Keratinocyte (primary cell): ENCODE results near the gene MFSD6L. TPM values are rescaled to one million over a fixed set of nuclear protein-coding genes. Genes with fewer than 3 reads are reported as not detected.

Experiments used
- DNase-seq: peaks from one replicate; pipeline ENCODE4 v3.0.0-alpha.2; 2011; ENCODE audit warnings: low read depth, missing footprints, low spot score
- FAIRE-seq: peaks from 2 replicates; lab custom pipeline; 2011; peaks lifted over from hg19 to GRCh38; lab: Jason Lieb, UNC
- H2AFZ ChIP-seq: 2 replicates; pipeline ENCODE4 v1.6.0; 2012; ENCODE audit warnings: low read length, control low read depth, inconsistent platforms; ENCODE audit not compliant: control insufficient read depth
- H3K27ac ChIP-seq: 2 replicates; pipeline ENCODE4 v1.5.1; 2011; ENCODE audit warnings: low read length; ENCODE audit not compliant: control insufficient read depth, insufficient read depth
- H3K27me3 ChIP-seq: 3 replicates; pipeline ENCODE4 v1.6.0; 2011; ENCODE audit warnings: low read length; ENCODE audit not compliant: control insufficient read depth, insufficient read depth; ENCODE audit errors: extremely low read depth
- H3K36me3 ChIP-seq, 2 experiments: 2 replicates in 1 of 2; 3 replicates in 1 of 2; pipeline ENCODE4 v1.5.1; 2011; ENCODE audit warnings: low read length in 2 of 2, mild to moderate bottlenecking in 1 of 2; ENCODE audit not compliant: control insufficient read depth in 2 of 2, insufficient read depth in 2 of 2; ENCODE audit errors: extremely low read depth in 1 of 2
- H3K4me1 ChIP-seq: 3 replicates; pipeline ENCODE4 v1.5.1; 2011; ENCODE audit warnings: low read length; ENCODE audit not compliant: control insufficient read depth, insufficient read depth; ENCODE audit errors: extremely low read depth
- H3K4me2 ChIP-seq: 3 replicates; pipeline ENCODE4 v1.6.0; 2011; ENCODE audit warnings: low read depth, low read length; ENCODE audit not compliant: control insufficient read depth, insufficient read depth; ENCODE audit errors: extremely low read depth
- H3K4me3 ChIP-seq, 3 experiments: fragments of 200-600 bp in 1 of 3; sonication (generic) in 1 of 3; 2 replicates in 2 of 3; 3 replicates in 1 of 3; pipeline ENCODE4 v1.5.1; 2011 to 2016; ENCODE audit warnings: low read length in 3 of 3, mild to moderate bottlenecking in 3 of 3, control low read depth in 2 of 3, inconsistent platforms in 1 of 3, low read depth in 1 of 3, mixed read lengths in 1 of 3, mixed run types in 1 of 3, moderate library complexity in 1 of 3; ENCODE audit not compliant: control insufficient read depth in 2 of 3, insufficient read depth in 2 of 3; ENCODE audit errors: extremely low read depth in 1 of 3
- H3K79me2 ChIP-seq: 2 replicates; pipeline ENCODE4 v1.6.0; 2012; ENCODE audit warnings: low read length; ENCODE audit not compliant: control insufficient read depth, insufficient read depth
- H3K9ac ChIP-seq: 3 replicates; pipeline ENCODE4 v1.6.0; 2011; ENCODE audit warnings: low read length; ENCODE audit not compliant: control insufficient read depth, insufficient read depth; ENCODE audit errors: extremely low read depth
- H3K9me1 ChIP-seq: 3 replicates; pipeline ENCODE4 v1.6.0; 2011; ENCODE audit warnings: low read length; ENCODE audit not compliant: control insufficient read depth, insufficient read depth; ENCODE audit errors: extremely low read depth
- H3K9me3 ChIP-seq: 2 replicates; pipeline ENCODE4 v1.5.1; 2012; ENCODE audit warnings: low read depth, low read length; ENCODE audit not compliant: control insufficient read depth
- H4K20me1 ChIP-seq: 3 replicates; pipeline ENCODE4 v1.6.0; 2011; ENCODE audit warnings: low read length; ENCODE audit not compliant: control insufficient read depth, insufficient read depth; ENCODE audit errors: extremely low read depth
- EZH2 ChIP-seq: IDR thresholded peaks from one replicate; pipeline ENCODE4 v1.6.1; 2012; ENCODE audit warnings: inconsistent platforms, mild to moderate bottlenecking, low read length, moderate library complexity
- dilution Hi-C: fragments of 300-500 bp; cut with MboI; formaldehyde crosslinking; loops from one replicate; pipeline ENCODE4 v1.7.0; 2020; ENCODE audit warnings: low sequenced_read_pairs; ENCODE audit not compliant: extremely low pct_ligation_motif_present
- polyA plus RNA-seq, 5 experiments: library from polyadenylated mRNA; depleted of rRNA in 3 of 5; stranded (reverse) in 3 of 5; stranded (forward) in 1 of 5; unstranded in 1 of 5; fragments of >200 nt; gene quantifications; 1 replicate in 1 of 5; 2 replicates in 3 of 5; 3 replicates in 1 of 5; pipeline versions ENCODE4 v1.2.1 to v1.2.3, GENCODE V29; 2011 to 2012; ENCODE audit warnings: missing spikeins in 2 of 5, low read depth in 1 of 5, low replicate concordance in 1 of 5
- TF ChIP-seq, protein P1 (sequence below), 3 experiments: IDR thresholded peaks in 1 of 3; conservative IDR thresholded peaks in 1 of 3; optimal IDR thresholded peaks in 1 of 3; 2 replicates in 2 of 3; 3 replicates in 1 of 3; pipeline versions ENCODE3 to v1.5.1; 2011; ENCODE audit warnings: low read length in 3 of 3, mild to moderate bottlenecking in 3 of 3, moderate library complexity in 2 of 3, control low read depth in 1 of 3, inconsistent platforms in 1 of 3; ENCODE audit not compliant: insufficient read depth in 2 of 3; ENCODE audit errors: extremely low read depth in 1 of 3

MFSD6L gene
- polyA plus RNA-seq, 1 donor (not counting 4 experiments of a cell fraction or from before 2014, with no cell fraction given), result not detected

- dilution Hi-C loops, result no loop called here
- Histone ChIP-seq H2AFZ (no peak overlapping the region), H3K4me3 (no peak overlapping the region), H3K27me3 (no peaks in the 10 kb centered on the region), H4K20me1 (no peaks in the 10 kb centered on the region), H3K4me2 (no peak overlapping the region), H3K36me3 (no peaks in the 10 kb centered on the region), H3K27ac (no peak overlapping the region), H3K79me2 (no peaks in the 10 kb centered on the region), H3K4me1 (no peaks in the 10 kb centered on the region), H3K9me3 (no peaks in the 10 kb centered on the region), H3K9ac (no peak overlapping the region), H3K9me1 (no peaks in the 10 kb centered on the region)
- TF ChIP-seq, protein P1, sequence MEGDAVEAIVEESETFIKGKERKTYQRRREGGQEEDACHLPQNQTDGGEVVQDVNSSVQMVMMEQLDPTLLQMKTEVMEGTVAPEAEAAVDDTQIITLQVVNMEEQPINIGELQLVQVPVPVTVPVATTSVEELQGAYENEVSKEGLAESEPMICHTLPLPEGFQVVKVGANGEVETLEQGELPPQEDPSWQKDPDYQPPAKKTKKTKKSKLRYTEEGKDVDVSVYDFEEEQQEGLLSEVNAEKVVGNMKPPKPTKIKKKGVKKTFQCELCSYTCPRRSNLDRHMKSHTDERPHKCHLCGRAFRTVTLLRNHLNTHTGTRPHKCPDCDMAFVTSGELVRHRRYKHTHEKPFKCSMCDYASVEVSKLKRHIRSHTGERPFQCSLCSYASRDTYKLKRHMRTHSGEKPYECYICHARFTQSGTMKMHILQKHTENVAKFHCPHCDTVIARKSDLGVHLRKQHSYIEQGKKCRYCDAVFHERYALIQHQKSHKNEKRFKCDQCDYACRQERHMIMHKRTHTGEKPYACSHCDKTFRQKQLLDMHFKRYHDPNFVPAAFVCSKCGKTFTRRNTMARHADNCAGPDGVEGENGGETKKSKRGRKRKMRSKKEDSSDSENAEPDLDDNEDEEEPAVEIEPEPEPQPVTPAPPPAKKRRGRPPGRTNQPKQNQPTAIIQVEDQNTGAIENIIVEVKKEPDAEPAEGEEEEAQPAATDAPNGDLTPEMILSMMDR (optimal IDR thresholded peaks at IDR 0.05 in 1 of 3, IDR thresholded peaks at IDR 0.05 in 1 of 3, conservative IDR thresholded peaks at IDR 0.05 in 1 of 3; ENCODE audit: extremely low read depth in 1 of 3, insufficient read depth in 2 of 3, low read length in 3 of 3), result no peak
- TF ChIP-seq EZH2, result no peak
- DNase-seq (no peak), FAIRE-seq (no peak)
Measured at GRCh38 chr17:8820311-8821010, 21.3 kb upstream of the MFSD6L start.

DNA sequence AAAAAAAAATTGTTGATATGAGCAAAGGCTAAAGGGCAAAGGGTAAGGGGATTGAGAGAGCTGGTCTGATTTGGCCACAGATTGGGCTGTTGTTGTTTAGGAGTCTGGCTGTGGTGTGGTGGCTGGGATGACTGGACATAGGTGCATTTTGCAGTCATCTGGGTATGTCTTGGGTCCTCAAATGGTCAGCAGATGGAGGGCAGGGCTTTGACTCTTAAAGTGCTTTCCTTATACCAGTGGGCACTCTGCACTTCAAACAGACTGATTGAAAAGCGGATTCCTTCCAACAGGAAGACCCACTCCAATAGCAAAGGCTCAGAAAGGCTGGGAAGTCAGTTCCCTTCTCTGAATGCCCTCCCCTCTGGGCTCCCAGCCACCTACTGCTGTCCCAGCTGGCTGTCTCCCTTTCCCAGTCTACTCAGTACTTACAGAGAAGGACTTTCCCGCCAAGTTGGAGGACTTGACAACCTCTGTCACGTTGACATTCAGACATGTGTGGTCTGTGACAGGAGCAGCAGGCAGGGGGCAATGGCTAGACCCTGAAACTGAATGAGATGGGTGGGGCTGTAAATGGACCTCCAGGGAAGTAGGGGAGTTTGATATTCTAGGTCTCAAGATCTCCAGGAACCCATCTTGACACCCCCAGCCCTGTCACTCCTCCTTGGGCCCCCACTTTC, 19.6 kb upstream of the MFSD6L start:
- H3K79me2 ChIP-seq, result no peaks in the 10 kb centered on the region
- dilution Hi-C loops, result no loop called here
- H2AFZ ChIP-seq, result no peak overlapping the region
- H3K9me1 ChIP-seq, result no peaks in the 10 kb centered on the region
- no peak overlapping the region for H3K4me2 ChIP-seq
- H3K27me3 ChIP-seq, result no peaks in the 10 kb centered on the region
- no peak overlapping the region for H3K9ac ChIP-seq
- H3K9me3 ChIP-seq, result no peaks in the 10 kb centered on the region
- no peaks in the 10 kb centered on the region for H3K36me3 ChIP-seq
- H3K4me1 ChIP-seq, result no peaks in the 10 kb centered on the region
- TF ChIP-seq, protein P1 (optimal IDR thresholded peaks at IDR 0.05 in 1 of 3, IDR thresholded peaks at IDR 0.05 in 1 of 3, conservative IDR thresholded peaks at IDR 0.05 in 1 of 3; ENCODE audit: extremely low read depth in 1 of 3, insufficient read depth in 2 of 3, low read length in 3 of 3), result no peak
- TF ChIP-seq EZH2, result no peak
- no peak overlapping the region for H3K27ac ChIP-seq
- no peaks in the 10 kb centered on the region for H4K20me1 ChIP-seq
- DNase-seq, result no peak
- no peak for FAIRE-seq
- no peak overlapping the region for H3K4me3 ChIP-seq
